Measurements from ENCODE around the gene GAS1.

GAS1 gene

GRCh38 chr9:86975036-86975435 is 27.7 kb upstream of the GAS1 start:
- H3K4me3 ChIP-seq (ENCODE audit: low read length, poor library complexity, severe bottlenecking), result no peak overlapping the region
- no peak overlapping the region for H3K4me2 ChIP-seq (ENCODE audit: low read depth, low read length, poor library complexity, severe bottlenecking)
- no peaks in the 10 kb centered on the region for H3K79me2 ChIP-seq (ENCODE audit: insufficient read depth, low read length)
- no peaks in the 10 kb centered on the region for H3K9me3 ChIP-seq (ENCODE audit: insufficient read depth, low read depth, low read length)
- H3K36me3 ChIP-seq (ENCODE audit: insufficient read depth, low read length), result no peaks in the 10 kb centered on the region
- H3K27me3 ChIP-seq (ENCODE audit: insufficient read depth, low read length, poor library complexity, severe bottlenecking), result no peaks in the 10 kb centered on the region
- no peak for TF ChIP-seq EZH2phosphoT487 (IDR thresholded peaks at IDR 0.05; ENCODE audit: borderline replicate concordance)
- TF ChIP-seq, protein P1, sequence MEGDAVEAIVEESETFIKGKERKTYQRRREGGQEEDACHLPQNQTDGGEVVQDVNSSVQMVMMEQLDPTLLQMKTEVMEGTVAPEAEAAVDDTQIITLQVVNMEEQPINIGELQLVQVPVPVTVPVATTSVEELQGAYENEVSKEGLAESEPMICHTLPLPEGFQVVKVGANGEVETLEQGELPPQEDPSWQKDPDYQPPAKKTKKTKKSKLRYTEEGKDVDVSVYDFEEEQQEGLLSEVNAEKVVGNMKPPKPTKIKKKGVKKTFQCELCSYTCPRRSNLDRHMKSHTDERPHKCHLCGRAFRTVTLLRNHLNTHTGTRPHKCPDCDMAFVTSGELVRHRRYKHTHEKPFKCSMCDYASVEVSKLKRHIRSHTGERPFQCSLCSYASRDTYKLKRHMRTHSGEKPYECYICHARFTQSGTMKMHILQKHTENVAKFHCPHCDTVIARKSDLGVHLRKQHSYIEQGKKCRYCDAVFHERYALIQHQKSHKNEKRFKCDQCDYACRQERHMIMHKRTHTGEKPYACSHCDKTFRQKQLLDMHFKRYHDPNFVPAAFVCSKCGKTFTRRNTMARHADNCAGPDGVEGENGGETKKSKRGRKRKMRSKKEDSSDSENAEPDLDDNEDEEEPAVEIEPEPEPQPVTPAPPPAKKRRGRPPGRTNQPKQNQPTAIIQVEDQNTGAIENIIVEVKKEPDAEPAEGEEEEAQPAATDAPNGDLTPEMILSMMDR (conservative IDR thresholded peaks at IDR 0.05; ENCODE audit: low read length), result no peak
- no peaks in the 10 kb centered on the region for H3K4me1 ChIP-seq (ENCODE audit: insufficient read depth, low read length, poor library complexity, severe bottlenecking)
- H3K9me2 ChIP-seq (replicated peaks; ENCODE audit: low read depth, low read length), result no peaks in the 10 kb centered on the region
- H2AFZ ChIP-seq (ENCODE audit: low read length), result no peak overlapping the region
- no peaks in the 10 kb centered on the region for H4K20me1 ChIP-seq (ENCODE audit: insufficient read depth, low read length, poor library complexity, severe bottlenecking)
- H3K9ac ChIP-seq (ENCODE audit: low read depth, low read length, poor library complexity, severe bottlenecking), result no peak overlapping the region
- H3F3A ChIP-seq (ENCODE audit: low read depth), result no peaks in the 10 kb centered on the region

- Histone ChIP-seq H3K4me2 (ENCODE audit: low read depth, low read length, poor library complexity, severe bottlenecking) (no peak overlapping the region), H4K20me1 (ENCODE audit: insufficient read depth, low read length, poor library complexity, severe bottlenecking) (no peaks in the 10 kb centered on the region), H3K4me1 (ENCODE audit: insufficient read depth, low read length, poor library complexity, severe bottlenecking) (no peaks in the 10 kb centered on the region), H3K9ac (ENCODE audit: low read depth, low read length, poor library complexity, severe bottlenecking) (no peak overlapping the region), H3K79me2 (ENCODE audit: insufficient read depth, low read length) (no peaks in the 10 kb centered on the region), H3K9me2 (replicated peaks; ENCODE audit: low read depth, low read length) (no peaks in the 10 kb centered on the region), H3K9me3 (ENCODE audit: insufficient read depth, low read depth, low read length) (no peaks in the 10 kb centered on the region), H3K36me3 (ENCODE audit: insufficient read depth, low read length) (no peaks in the 10 kb centered on the region), H2AFZ (ENCODE audit: low read length) (no peak overlapping the region), H3K4me3 (ENCODE audit: low read length, poor library complexity, severe bottlenecking) (no peak overlapping the region), H3K27me3 (ENCODE audit: insufficient read depth, low read length, poor library complexity, severe bottlenecking) (no peaks in the 10 kb centered on the region), H3F3A (ENCODE audit: low read depth) (no peaks in the 10 kb centered on the region)
- no peak for TF ChIP-seq EZH2phosphoT487 (IDR thresholded peaks at IDR 0.05; ENCODE audit: borderline replicate concordance)
- TF ChIP-seq, protein P1 (conservative IDR thresholded peaks at IDR 0.05; ENCODE audit: low read length), result no peak
These were observed 27.1 kb upstream of the GAS1 start for GRCh38 chr9:86974421-86974820.

- Histone ChIP-seq H3K27me3 (ENCODE audit: insufficient read depth, low read length, poor library complexity, severe bottlenecking) (no peaks in the 10 kb centered on the region), H3K9ac (ENCODE audit: low read depth, low read length, poor library complexity, severe bottlenecking) (no peak overlapping the region), H3K9me3 (ENCODE audit: insufficient read depth, low read depth, low read length) (no peaks in the 10 kb centered on the region), H3K4me2 (ENCODE audit: low read depth, low read length, poor library complexity, severe bottlenecking) (no peak overlapping the region), H3K4me1 (ENCODE audit: insufficient read depth, low read length, poor library complexity, severe bottlenecking) (no peaks in the 10 kb centered on the region), H3F3A (ENCODE audit: low read depth) (no peaks in the 10 kb centered on the region), H2AFZ (ENCODE audit: low read length) (no peak overlapping the region), H3K79me2 (ENCODE audit: insufficient read depth, low read length) (no peaks in the 10 kb centered on the region), H4K20me1 (ENCODE audit: insufficient read depth, low read length, poor library complexity, severe bottlenecking) (no peaks in the 10 kb centered on the region), H3K36me3 (ENCODE audit: insufficient read depth, low read length) (no peaks in the 10 kb centered on the region), H3K9me2 (replicated peaks; ENCODE audit: low read depth, low read length) (no peaks in the 10 kb centered on the region), H3K4me3 (ENCODE audit: low read length, poor library complexity, severe bottlenecking) (no peak overlapping the region)
- TF ChIP-seq, protein P1 (conservative IDR thresholded peaks at IDR 0.05; ENCODE audit: low read length), result no peak
- no peak for TF ChIP-seq EZH2phosphoT487 (IDR thresholded peaks at IDR 0.05; ENCODE audit: borderline replicate concordance)
These were observed 24.4 kb upstream of the GAS1 start for GRCh38 chr9:86971742-86972141.
